Mesenchymal stem cell (in vitro differentiated cells and primary cell): ENCODE data around the gene TGFBR1.

Experiments used
- DNase-seq: peaks from one replicate; pipeline ENCODE4 v3.0.0-alpha.2; 2013
- H2AFZ ChIP-seq: one replicate; pipeline ENCODE4 v1.6.1; 2013; ENCODE audit warnings: low read depth, mild to moderate bottlenecking, control low read depth, inconsistent platforms, low read length, moderate library complexity
- H2AK5ac ChIP-seq: 2 replicates; pipeline ENCODE4 v1.6.1; 2013; ENCODE audit warnings: low read length, moderate library complexity, mild to moderate bottlenecking, inconsistent platforms; ENCODE audit not compliant: severe bottlenecking
- H2BK120ac ChIP-seq: one replicate; pipeline ENCODE4 v1.6.1; 2013; ENCODE audit warnings: low read depth, mild to moderate bottlenecking, inconsistent platforms, low read length, moderate library complexity
- H2BK12ac ChIP-seq, 2 experiments: one replicate each; pipeline ENCODE4 v1.6.1; 2013; ENCODE audit warnings: inconsistent platforms in 2 of 2, low read length in 2 of 2, mild to moderate bottlenecking in 2 of 2, moderate library complexity in 2 of 2, control low read depth in 1 of 2
- H2BK15ac ChIP-seq: one replicate; pipeline ENCODE4 v1.6.1; 2013; ENCODE audit warnings: mild to moderate bottlenecking, low read depth, inconsistent platforms; ENCODE audit not compliant: poor library complexity, severe bottlenecking
- H2BK5ac ChIP-seq: 2 replicates; pipeline ENCODE4 v1.6.1; 2013; ENCODE audit warnings: low read depth, mild to moderate bottlenecking, low read length, control low read depth, inconsistent platforms; ENCODE audit not compliant: poor library complexity, severe bottlenecking
- H3K14ac ChIP-seq, 2 experiments: one replicate each; pipeline ENCODE4 v1.6.1; 2013; ENCODE audit warnings: inconsistent platforms in 2 of 2, low read length in 2 of 2, control low read depth in 1 of 2, mild to moderate bottlenecking in 1 of 2, moderate library complexity in 1 of 2
- H3K18ac ChIP-seq, 2 experiments: one replicate each; pipeline ENCODE4 v1.6.1; 2013; ENCODE audit warnings: inconsistent platforms in 2 of 2, low read length in 2 of 2, control low read depth in 1 of 2, low read depth in 1 of 2, mild to moderate bottlenecking in 1 of 2
- H3K23ac ChIP-seq, 2 experiments: one replicate each; pipeline ENCODE4 v1.6.1; 2013; ENCODE audit warnings: inconsistent platforms in 2 of 2, low read length in 2 of 2, mild to moderate bottlenecking in 2 of 2, moderate library complexity in 2 of 2, control low read depth in 1 of 2
- H3K27ac ChIP-seq: 2 replicates; pipeline ENCODE4 v1.5.1; 2013; ENCODE audit warnings: mild to moderate bottlenecking, moderate library complexity, low read length, control low read depth, inconsistent platforms; ENCODE audit not compliant: poor library complexity, severe bottlenecking
- H3K27me3 ChIP-seq, 2 experiments: 2 replicates each; pipeline versions ENCODE4 v1.6.1 to v1.7.0; 2013; ENCODE audit warnings: low read length in 2 of 2, mild to moderate bottlenecking in 2 of 2, moderate library complexity in 2 of 2, control low read depth in 1 of 2, inconsistent platforms in 1 of 2; ENCODE audit not compliant: control insufficient read depth in 1 of 2, insufficient read depth in 1 of 2
- H3K36me3 ChIP-seq, 2 experiments: 2 replicates each; pipeline versions ENCODE4 v1.6.1 to v1.7.0; 2013; ENCODE audit warnings: low read length in 2 of 2, control low read depth in 1 of 2, inconsistent platforms in 1 of 2, low read depth in 1 of 2, mild to moderate bottlenecking in 1 of 2; ENCODE audit not compliant: insufficient read depth in 2 of 2, control insufficient read depth in 1 of 2
- H3K4ac ChIP-seq, 2 experiments: one replicate each; pipeline ENCODE4 v1.6.1; 2013; ENCODE audit warnings: inconsistent platforms in 2 of 2, low read length in 2 of 2, mild to moderate bottlenecking in 2 of 2, moderate library complexity in 2 of 2, control low read depth in 1 of 2, low read depth in 1 of 2
- H3K4me1 ChIP-seq: 2 replicates; pipeline ENCODE4 v1.6.1; 2013; ENCODE audit warnings: low read depth, low read length, control low read depth; ENCODE audit not compliant: control insufficient read depth, insufficient read depth
- H3K4me2 ChIP-seq: 2 replicates; pipeline ENCODE4 v1.6.1; 2013; ENCODE audit warnings: low read length, mild to moderate bottlenecking, inconsistent platforms; ENCODE audit not compliant: poor library complexity, severe bottlenecking
- H3K4me3 ChIP-seq, 2 experiments: 2 replicates each; pipeline versions ENCODE4 v1.5.1 to v1.7.0; 2013; ENCODE audit warnings: low read length in 2 of 2, mild to moderate bottlenecking in 2 of 2, control low read depth in 1 of 2, low read depth in 1 of 2; ENCODE audit not compliant: insufficient read depth in 1 of 2
- H3K79me1 ChIP-seq: replicated peaks from 2 replicates; pipeline ENCODE4 v1.6.1; 2013; ENCODE audit warnings: mild to moderate bottlenecking, control low read depth, low read length, inconsistent platforms; ENCODE audit not compliant: poor library complexity, severe bottlenecking
- H3K9ac ChIP-seq: 2 replicates; pipeline ENCODE4 v1.7.0; 2013; ENCODE audit warnings: mild to moderate bottlenecking, low read length, moderate library complexity
- H3K9me3 ChIP-seq: 2 replicates; pipeline ENCODE4 v1.7.0; 2013; ENCODE audit warnings: mild to moderate bottlenecking, low read length; ENCODE audit not compliant: control insufficient read depth
- H4K8ac ChIP-seq: one replicate; pipeline ENCODE4 v1.6.1; 2013; ENCODE audit warnings: inconsistent platforms, mild to moderate bottlenecking, low read length, moderate library complexity
- H4K91ac ChIP-seq: one replicate; pipeline ENCODE4 v1.6.1; 2013; ENCODE audit warnings: mild to moderate bottlenecking, low read length, inconsistent platforms
- WGBS: methylation state at CpG from one replicate; pipeline ENCODE4 v1.1.7; 2013; ENCODE audit warnings: mixed read lengths; 5-methylcytosine and 5-hydroxymethylcytosine counted together

TGFBR1 gene

GRCh38 chr9:99137225-99137624 lies 32.3 kb downstream of the TGFBR1 start:
- no peak overlapping the region for H2BK12ac ChIP-seq
- no peak overlapping the region for H2BK15ac ChIP-seq
- no peaks in the 10 kb centered on the region for H3K9me3 ChIP-seq
- H2BK5ac ChIP-seq, result no peak overlapping the region
- H3K4me2 ChIP-seq, result no peak overlapping the region
- no peak overlapping the region for H3K14ac ChIP-seq
- peak; percentile 20 for DNase-seq
- H3K4me1 ChIP-seq, result peaks cover 4% of the 10 kb centered on the region
- 95% methylated on average over 3 of the region's 3 CpGs for WGBS
- H3K79me1 ChIP-seq, result peaks cover 8% of the 10 kb centered on the region
- H3K36me3 ChIP-seq, result peaks cover 9 to 44% of the 10 kb centered on the region in 2 experiments
- no peak overlapping the region for H4K8ac ChIP-seq
- no peak overlapping the region for H2AK5ac ChIP-seq
- H3K4me3 ChIP-seq, result no peak overlapping the region
- H3K9ac ChIP-seq, result no peak overlapping the region
- no peak overlapping the region for H3K4ac ChIP-seq
- H4K91ac ChIP-seq, result no peak overlapping the region
- H2BK120ac ChIP-seq, result no peak overlapping the region
- H3K23ac ChIP-seq, result no peak overlapping the region
- H3K27ac ChIP-seq, result no peak overlapping the region
- H2AFZ ChIP-seq, result no peak overlapping the region
- H3K18ac ChIP-seq, result no peak overlapping the region
- H3K27me3 ChIP-seq, result no peaks in the 10 kb centered on the region

- Histone ChIP-seq H3K4me2 (no peak overlapping the region), H4K91ac (no peak overlapping the region), H3K36me3 (peaks cover 9 to 45% of the 10 kb centered on the region in 2 experiments), H3K27me3 (no peaks in the 10 kb centered on the region), H3K79me1 (peaks cover 5% of the 10 kb centered on the region), H3K18ac (no peak overlapping the region), H4K8ac (no peak overlapping the region), H3K9ac (no peak overlapping the region), H3K4ac (no peak overlapping the region), H2BK15ac (no peak overlapping the region), H2AK5ac (no peak overlapping the region), H3K9me3 (no peaks in the 10 kb centered on the region), H2BK120ac (no peak overlapping the region), H3K23ac (no peak overlapping the region), H3K27ac (no peak overlapping the region), H2BK12ac (no peak overlapping the region), H3K4me3 (no peak overlapping the region), H2AFZ (no peak overlapping the region), H3K4me1 (peaks cover 4% of the 10 kb centered on the region), H3K14ac (no peak overlapping the region), H2BK5ac (no peak overlapping the region)
- WGBS, result 84% methylated on average over 3 of the region's 7 CpGs
- no peak for DNase-seq
These were observed 33.0 kb downstream of the TGFBR1 start for GRCh38 chr9:99137891-99138290.

GRCh38 chr9:99138424-99139284 lies 33.7 kb downstream of the TGFBR1 start:
- DNase-seq, result no peak
- no peak overlapping the region for H2BK120ac ChIP-seq
- H3K9ac ChIP-seq, result no peak overlapping the region
- no peak overlapping the region for H3K4me2 ChIP-seq
- H2AFZ ChIP-seq, result no peak overlapping the region
- H4K8ac ChIP-seq, result no peak overlapping the region
- no peak overlapping the region for H2AK5ac ChIP-seq
- H2BK5ac ChIP-seq, result no peak overlapping the region
- H3K4me3 ChIP-seq, result no peak overlapping the region
- H3K4ac ChIP-seq, result no peak overlapping the region
- H3K9me3 ChIP-seq, result no peaks in the 10 kb centered on the region
- H3K23ac ChIP-seq, result no peak overlapping the region
- peaks cover 4% of the 10 kb centered on the region for H3K4me1 ChIP-seq
- H2BK15ac ChIP-seq, result no peak overlapping the region
- no peak overlapping the region for H2BK12ac ChIP-seq
- peaks cover 5% of the 10 kb centered on the region for H3K79me1 ChIP-seq
- no peak overlapping the region for H4K91ac ChIP-seq
- H3K36me3 ChIP-seq, result peaks cover 9 to 48% of the 10 kb centered on the region in 2 experiments
- H3K14ac ChIP-seq, result no peak overlapping the region
- no peak overlapping the region for H3K27ac ChIP-seq
- H3K27me3 ChIP-seq, result no peaks in the 10 kb centered on the region
- WGBS, result 99% methylated on average over 8 of the region's 8 CpGs
- no peak overlapping the region for H3K18ac ChIP-seq

GRCh38 chr9:99139868-99140267 lies 35.0 kb downstream of the TGFBR1 start:
- H3K9ac ChIP-seq, result no peak overlapping the region
- peaks cover 9 to 59% of the 10 kb centered on the region in 2 experiments for H3K36me3 ChIP-seq
- no peak overlapping the region for H3K27ac ChIP-seq
- H3K4me2 ChIP-seq, result no peak overlapping the region
- H3K79me1 ChIP-seq, result peaks cover 3% of the 10 kb centered on the region
- H4K91ac ChIP-seq, result no peak overlapping the region
- H2BK120ac ChIP-seq, result no peak overlapping the region
- H2BK12ac ChIP-seq, result no peak overlapping the region
- peaks cover 2% of the 10 kb centered on the region for H3K4me1 ChIP-seq
- H3K4me3 ChIP-seq, result no peak overlapping the region
- no peak for DNase-seq
- H2AFZ ChIP-seq, result no peak overlapping the region
- no peak overlapping the region for H4K8ac ChIP-seq
- 98% methylated on average over 5 of the region's 5 CpGs for WGBS
- H3K18ac ChIP-seq, result no peak overlapping the region
- no peak overlapping the region for H2BK5ac ChIP-seq
- H3K4ac ChIP-seq, result no peak overlapping the region
- H3K14ac ChIP-seq, result no peak overlapping the region
- H3K9me3 ChIP-seq, result no peaks in the 10 kb centered on the region
- H3K27me3 ChIP-seq, result no peaks in the 10 kb centered on the region
- no peak overlapping the region for H3K23ac ChIP-seq
- no peak overlapping the region for H2AK5ac ChIP-seq
- H2BK15ac ChIP-seq, result no peak overlapping the region
